H9 (cell line): Measurements from ENCODE around the gene FAM20A. TPM values are rescaled to one million over a fixed set of nuclear protein-coding genes. Genes with fewer than 3 reads are reported as not detected.

Experiments
- DNase-seq: peaks from one replicate; pipeline ENCODE4 v3.0.0-alpha.2; 2017
- H2AFZ ChIP-seq: one replicate; pipeline ENCODE4 v1.6.1; 2013; ENCODE audit warnings: mild to moderate bottlenecking, low read length, control low read depth, moderate library complexity
- H2AK5ac ChIP-seq: 2 replicates; pipeline ENCODE4 v1.6.1; 2013; ENCODE audit warnings: low read length, control low read depth, mixed read lengths; ENCODE audit not compliant: insufficient read length
- H2BK120ac ChIP-seq: one replicate; pipeline ENCODE4 v1.6.1; 2013; ENCODE audit warnings: low read depth, mild to moderate bottlenecking, low read length, control low read depth, inconsistent platforms; ENCODE audit not compliant: poor library complexity, severe bottlenecking
- H2BK12ac ChIP-seq: 2 replicates; pipeline ENCODE4 v1.6.1; 2013; ENCODE audit warnings: low read length, control low read depth, mixed read lengths, low read depth; ENCODE audit not compliant: insufficient read length
- H2BK15ac ChIP-seq: 2 replicates; pipeline ENCODE4 v1.6.1; 2013; ENCODE audit warnings: low read depth, low read length, control low read depth
- H2BK20ac ChIP-seq: one replicate; pipeline ENCODE4 v1.6.1; 2013; ENCODE audit warnings: low read depth, mild to moderate bottlenecking, low read length, control low read depth, inconsistent platforms; ENCODE audit not compliant: poor library complexity, severe bottlenecking
- H2BK5ac ChIP-seq: 2 replicates; pipeline ENCODE4 v1.6.1; 2013; ENCODE audit warnings: low read length, control low read depth, mixed read lengths; ENCODE audit not compliant: insufficient read length
- H3K14ac ChIP-seq: 2 replicates; pipeline ENCODE4 v1.6.1; 2013; ENCODE audit warnings: low read length, control low read depth; ENCODE audit not compliant: insufficient read depth
- H3K18ac ChIP-seq: 2 replicates; pipeline ENCODE4 v1.6.1; 2013; ENCODE audit warnings: low read depth, mild to moderate bottlenecking, mixed read lengths, low read length, control low read depth; ENCODE audit not compliant: insufficient read length
- H3K23ac ChIP-seq: 2 replicates; pipeline ENCODE4 v1.6.1; 2013; ENCODE audit warnings: low read length, control low read depth, mixed read lengths, low read depth; ENCODE audit not compliant: insufficient read length
- H3K23me2 ChIP-seq: 2 replicates; pipeline ENCODE4 v1.6.1; 2013; ENCODE audit warnings: low read depth, mild to moderate bottlenecking, mixed read lengths, low read length, control low read depth; ENCODE audit not compliant: insufficient read length, poor library complexity, severe bottlenecking
- H3K27ac ChIP-seq: 2 replicates; pipeline ENCODE4 v1.5.1; 2013; ENCODE audit warnings: low read length, control low read depth, mixed read lengths, low read depth; ENCODE audit not compliant: insufficient read length
- H3K27me3 ChIP-seq: 2 replicates; pipeline ENCODE4 v1.6.1; 2013; ENCODE audit warnings: low read length, control low read depth, inconsistent platforms; ENCODE audit not compliant: insufficient read depth
- H3K4ac ChIP-seq: 2 replicates; pipeline ENCODE4 v1.6.1; 2013; ENCODE audit warnings: low read depth, mild to moderate bottlenecking, control low read depth, inconsistent platforms, low read length, moderate library complexity
- H3K4me1 ChIP-seq: 2 replicates; pipeline ENCODE4 v1.6.1; 2013; ENCODE audit warnings: low read length, control low read depth, inconsistent platforms; ENCODE audit not compliant: insufficient read depth
- H3K4me2 ChIP-seq: 2 replicates; pipeline ENCODE4 v1.6.1; 2013; ENCODE audit warnings: low read length, control low read depth, mixed read lengths; ENCODE audit not compliant: insufficient read length, insufficient read depth
- H3K56ac ChIP-seq: 2 replicates; pipeline ENCODE4 v1.6.1; 2013; ENCODE audit warnings: low read depth, mild to moderate bottlenecking, mixed read lengths, low read length, control low read depth; ENCODE audit not compliant: insufficient read length
- H3K79me1 ChIP-seq: 2 replicates; pipeline ENCODE4 v1.6.1; 2013; ENCODE audit warnings: low read depth, mild to moderate bottlenecking, moderate library complexity, low read length, control low read depth, inconsistent platforms; ENCODE audit not compliant: insufficient read depth, poor library complexity, severe bottlenecking
- H3K79me2 ChIP-seq: 2 replicates; pipeline ENCODE4 v1.6.1; 2013; ENCODE audit warnings: low read length, control low read depth, inconsistent platforms; ENCODE audit not compliant: insufficient read depth
- H3K9ac ChIP-seq: 2 replicates; pipeline ENCODE4 v1.6.1; 2013; ENCODE audit warnings: low read length, control low read depth, mixed read lengths; ENCODE audit not compliant: insufficient read length; ENCODE audit errors: extremely low read depth
- H3K9me3 ChIP-seq: one replicate; pipeline ENCODE4 v1.6.1; 2013; ENCODE audit warnings: low read depth, low read length, inconsistent platforms; ENCODE audit not compliant: control insufficient read depth
- H3T11ph ChIP-seq: one replicate; pipeline ENCODE4 v1.6.1; 2013; ENCODE audit warnings: mild to moderate bottlenecking, low read length, control low read depth, inconsistent platforms
- H4K20me1 ChIP-seq: one replicate; pipeline ENCODE4 v1.6.1; 2013; ENCODE audit not compliant: control insufficient read depth, insufficient read length, insufficient read depth
- H4K5ac ChIP-seq: 2 replicates; pipeline ENCODE4 v1.6.1; 2013; ENCODE audit warnings: low read depth, mild to moderate bottlenecking, mixed read lengths, low read length, control low read depth; ENCODE audit not compliant: insufficient read length
- H4K8ac ChIP-seq: replicated peaks from 2 replicates; pipeline ENCODE4 v1.6.1; 2013; ENCODE audit warnings: low read length, control low read depth, mixed read lengths, low read depth; ENCODE audit not compliant: insufficient read length
- H4K91ac ChIP-seq: 2 replicates; pipeline ENCODE4 v1.6.1; 2013; ENCODE audit warnings: low read depth, mild to moderate bottlenecking, moderate library complexity, mixed read lengths, low read length, control low read depth; ENCODE audit not compliant: insufficient read length
- H3K27ac Mint-ChIP-seq, 3 experiments: 2 replicates in 2 of 3; 3 replicates in 1 of 3; pipeline ENCODE4 v1.8.0; 2020 to 2021; ENCODE audit warnings: mixed read lengths in 3 of 3, mild to moderate bottlenecking in 1 of 3, moderate library complexity in 1 of 3
- H3K27me3 Mint-ChIP-seq: 2 replicates; pipeline ENCODE4 v1.8.0; 2021; ENCODE audit warnings: low read depth, mild to moderate bottlenecking, moderate library complexity, mixed read lengths
- H3K36me3 Mint-ChIP-seq, 3 experiments: 2 replicates in 2 of 3; 3 replicates in 1 of 3; pipeline ENCODE4 v1.8.0; 2020 to 2021; ENCODE audit warnings: low read depth in 3 of 3, mixed read lengths in 3 of 3; ENCODE audit not compliant: insufficient read depth in 1 of 3
- H3K4me1 Mint-ChIP-seq, 2 experiments: 2 replicates each; pipeline ENCODE4 v1.8.0; 2020; ENCODE audit warnings: mixed read lengths in 2 of 2
- H3K4me3 Mint-ChIP-seq, 2 experiments: 2 replicates in 1 of 2; 3 replicates in 1 of 2; pipeline ENCODE4 v1.8.0; 2020 to 2021; ENCODE audit warnings: mild to moderate bottlenecking in 2 of 2, mixed read lengths in 2 of 2, moderate library complexity in 1 of 2
- H3K9me3 Mint-ChIP-seq, 2 experiments: 2 replicates in 1 of 2; 3 replicates in 1 of 2; pipeline ENCODE4 v1.8.0; 2020; ENCODE audit warnings: mild to moderate bottlenecking in 2 of 2, mixed read lengths in 2 of 2, moderate library complexity in 1 of 2
- CTCF ChIP-seq: fragments of 200-600 bp; sonication (generic); conservative IDR thresholded peaks from 3 replicates; pipeline ENCODE4 v1.8.0; 2021; ENCODE audit warnings: antibody characterized with exemption, mild to moderate bottlenecking
- WGBS: extraction: QIAGEN DNeasy Blood & Tissue Kit; methylation state at CpG from one replicate; pipeline ENCODE4 v1.1.7; 2013; ENCODE audit warnings: missing lambda C conversion rate, low lambda C conversion rate, mixed read lengths; ENCODE audit not compliant: insufficient read length; ENCODE audit errors: extremely low coverage; 5-methylcytosine and 5-hydroxymethylcytosine counted together
- total RNA-seq: library from RNA; stranded (reverse); gene quantifications from 2 replicates; pipeline ENCODE4 v1.2.1, GENCODE V29; 2021

FAM20A gene
- total RNA-seq, 1 experiment from 2014 or later, result 34.4 TPM

- no peak overlapping the region for H3K18ac ChIP-seq
- no peak overlapping the region for H2BK12ac ChIP-seq
- H3K4me3 Mint-ChIP-seq, result no peak overlapping the region
- peaks cover 2% of the 10 kb centered on the region for H4K20me1 ChIP-seq
- no peak overlapping the region for H3K27ac Mint-ChIP-seq
- no peak overlapping the region for H4K8ac ChIP-seq
- no peaks in the 10 kb centered on the region for H3K27me3 ChIP-seq
- no peaks in the 10 kb centered on the region for H3K4me1 ChIP-seq
- no peak overlapping the region for H3T11ph ChIP-seq
- no peak overlapping the region for H2BK120ac ChIP-seq
- H3K4me2 ChIP-seq, result no peak overlapping the region
- H3K9ac ChIP-seq, result no peak overlapping the region
- H3K36me3 Mint-ChIP-seq, result peaks cover 1 to 28% (median 10%) of the 10 kb centered on the region in 3 experiments; a peak in 3 of 7 replicates
- H3K9me3 Mint-ChIP-seq, result no peaks in the 10 kb centered on the region; a peak in 1 of 5 replicates
- H3K23ac ChIP-seq, result no peak overlapping the region
- H3K27me3 Mint-ChIP-seq, result no peaks in the 10 kb centered on the region
- WGBS, result no CpG with 5 or more reads among the region's 9 CpGs
- H3K9me3 ChIP-seq, result no peaks in the 10 kb centered on the region
- no peak overlapping the region for H4K91ac ChIP-seq
- H3K27ac ChIP-seq, result no peak overlapping the region
- no peak for TF ChIP-seq CTCF
- no peak overlapping the region for H2AFZ ChIP-seq
- no peaks in the 10 kb centered on the region for H3K79me1 ChIP-seq
- H2BK5ac ChIP-seq, result no peak overlapping the region
- no peak overlapping the region for H2AK5ac ChIP-seq
- no peak overlapping the region for H2BK20ac ChIP-seq
- no peak overlapping the region for H3K56ac ChIP-seq
- H4K5ac ChIP-seq, result no peak overlapping the region
- H3K4me1 Mint-ChIP-seq, result peaks cover 7 to 9% of the 10 kb centered on the region in 2 experiments
- no peaks in the 10 kb centered on the region for H3K23me2 ChIP-seq
- H3K14ac ChIP-seq, result no peak overlapping the region
- no peak overlapping the region for H2BK15ac ChIP-seq
- no peaks in the 10 kb centered on the region for H3K79me2 ChIP-seq
- DNase-seq, result no peak
- H3K4ac ChIP-seq, result no peak overlapping the region
Observed at GRCh38 chr17:68581863-68582645, 19.1 kb downstream of the FAM20A start.
